ENCODE data around the gene ZNF668. TPM values are rescaled to one million over a fixed set of nuclear protein-coding genes. Genes with fewer than 3 reads are reported as not detected.

ZNF668 gene
- total and polyA plus RNA-seq, 2 of the 8 experiments (the other 6 are each of a cell fraction or from before 2014, with no cell fraction given), result 14.0 to 14.3 TPM

GRCh38 chr16:31094088-31094423 lies 20.0 kb upstream of the ZNF668 start:
- Histone ChIP-seq H3K14ac (ENCODE audit: insufficient read length) (peak overlapping the region; percentile 91), H3K36me3 (ENCODE audit: control insufficient read depth in 2 of 4, insufficient read depth in 4 of 4, low read length in 3 of 4) (peaks cover 0 to 13% (median 4%) of the 10 kb centered on the region in 4 experiments; a peak in 5 of 8 replicates), H3K79me2 (ENCODE audit: control insufficient read depth in 1 of 2, insufficient read depth in 2 of 2, low read length in 2 of 2) (peaks cover 0 to 7% of the 10 kb centered on the region in 2 experiments; a peak in 1 of 4 replicates), H3K27me3 (replicated peaks in 1 of 4; ENCODE audit: control insufficient read depth in 3 of 4, extremely low read depth in 1 of 4, insufficient read depth in 3 of 4, low read length in 3 of 4) (no peaks in the 10 kb centered on the region), H3K23me2 (ENCODE audit: low read depth, low read length) (peaks cover 10% of the 10 kb centered on the region), H3K56ac (replicated peaks; ENCODE audit: insufficient read length, low read depth, low read length) (peak overlapping the region; percentile 82), H2BK120ac (replicated peaks; ENCODE audit: low read depth, low read length) (peak overlapping the region; percentile 43), H2AK5ac (ENCODE audit: low read depth, low read length) (no peak overlapping the region), H2BK5ac (ENCODE audit: low read depth, low read length) (peak overlapping the region; percentile 86; the same call in 1 of the 2 replicates), H3K79me1 (ENCODE audit: low read depth, low read length) (peaks cover 10% of the 10 kb centered on the region), H3K18ac (ENCODE audit: extremely low read depth, low read length) (peak overlapping the region; percentile 87; the same call in 1 of the 2 replicates), H3K4me2 (ENCODE audit: insufficient read depth in 1 of 2, low read depth in 2 of 2, low read length in 2 of 2) (peak overlapping the region; percentile 85 to 91), H4K91ac (replicated peaks; ENCODE audit: insufficient read length, low read length) (peak overlapping the region; percentile 55), H3K4ac (replicated peaks; ENCODE audit: insufficient read length, low read depth, low read length) (peak overlapping the region; percentile 3), H2BK15ac (ENCODE audit: low read length) (no peak overlapping the region), H2AFZ (ENCODE audit: low read length) (peak overlapping the region; percentile 54; the same call in 1 of the 2 replicates), H3K27ac (ENCODE audit: low read depth, low read length) (peak overlapping the region; percentile 16; the same call in 1 of the 2 replicates), H3K4me1 (replicated peaks in 1 of 4; ENCODE audit: control insufficient read depth in 3 of 4, insufficient read depth in 4 of 4, low read length in 3 of 4) (peaks cover 0 to 9% (median 3%) of the 10 kb centered on the region in 4 experiments; a peak in 4 of 7 replicates), H3K9me3 (ENCODE audit: insufficient read depth in 2 of 2, low read depth in 1 of 2, low read length in 1 of 2) (no peaks in the 10 kb centered on the region), H2BK12ac (ENCODE audit: low read depth, low read length) (0 out of 2 replicates have a peak overlapping the region, but pooled peaks have one; percentile 23), H4K5ac (ENCODE audit: insufficient read length, low read depth, low read length) (peak overlapping the region; percentile 89), H3K23ac (ENCODE audit: insufficient read length) (no peak overlapping the region), H4K8ac (ENCODE audit: extremely low read depth, insufficient read depth, low read length) (peak overlapping the region; percentile 83), H3K9ac (replicated peaks in 1 of 4; ENCODE audit: extremely low read depth in 1 of 4, low read depth in 3 of 4, low read length in 3 of 4) (peak overlapping the region; percentile 46 to 83 (median 73)), H4K20me1 (replicated peaks in 1 of 2; ENCODE audit: control insufficient read depth in 1 of 2, insufficient read depth in 2 of 2, low read length in 2 of 2) (peaks cover 4 to 16% of the 10 kb centered on the region in 2 experiments), H3K4me3 (ENCODE audit: extremely low read depth in 1 of 4, insufficient read depth in 2 of 4, low read depth in 3 of 4, low read length in 4 of 4) (peak overlapping the region; percentile 87 to 96 (median 92)), H2BK20ac (ENCODE audit: low read length) (no peak overlapping the region)
- FAIRE-seq (no peak), DNase-seq (ENCODE audit: low read depth in 1 of 2, low spot score in 2 of 2) (no peak)
- ChIA-PET POLR2A (ENCODE audit: partially characterized antibody) (interaction anchor here (0.7 to 4.2 kb wide), 12 partner anchors 8 to 125 kb away, joined by 3 to 26 read pairs (median 4); partner anchors contain the start of genes FUS, HSD3B7, KAT8 and ZNF646), CTCF (ENCODE audit: partially characterized antibody) (interaction anchor here (1.4 kb wide), 2 partner anchors 20 to 33 kb away, joined by 3 to 5 read pairs; partner anchors contain the start of genes ZNF646 and ZNF668)
- WGBS, 2 experiments (ENCODE audit: extremely low coverage in 1 of 2, insufficient coverage in 1 of 2, insufficient read length in 1 of 2, insufficient replicate concordance in 2 of 2, low coverage in 1 of 2, low lambda C conversion rate in 2 of 2, missing lambda C conversion rate in 1 of 2), result 3% methylated on average over 20 of the region's 20 CpGs; no CpG with 5 or more reads in 1 of the 2 experiments
- no peak for TF ChIP-seq RXRA (IDR thresholded peaks at IDR 0.05; ENCODE audit: insufficient read depth, low read depth, low read length)
- TF ChIP-seq TAF1 (IDR thresholded peaks at IDR 0.05; ENCODE audit: low read depth, low read length), result 0 out of 2 replicates have a peak, but pooled peaks have one; percentile 18
- peak; percentile 14; the same call in 1 of the 2 replicates for TF ChIP-seq CREB1 (IDR thresholded peaks at IDR 0.05)
- TF ChIP-seq BACH1 (IDR thresholded peaks at IDR 0.05; ENCODE audit: low read length), result no peak
- peak; percentile 97 for TF ChIP-seq E2F6 (IDR thresholded peaks at IDR 0.05)
